Measurements from ENCODE around the gene FBXO39. TPM values are rescaled to one million over a fixed set of nuclear protein-coding genes. Genes with fewer than 3 reads are reported as not detected.

FBXO39 gene
- total and polyA plus RNA-seq, 2 of the 4 experiments (the other 2 are of a cell fraction) = not detected

GRCh38 chr17:6786618-6787017, 10.6 kb downstream of the FBXO39 start:
- Histone ChIP-seq H2AFZ (replicated peaks; ENCODE audit: low read length, poor library complexity) (no peak overlapping the region), H4K8ac (ENCODE audit: low read depth in 2 of 2, low read length in 2 of 2) (no peak overlapping the region), H3K18ac (ENCODE audit: low read depth, low read length) (no peak overlapping the region), H2BK20ac (ENCODE audit: low read depth, low read length) (no peak overlapping the region), H3K4ac (ENCODE audit: low read depth, low read length) (no peak overlapping the region), H3K27ac (ENCODE audit: insufficient read depth, low read length) (no peak overlapping the region), H3K4me1 (ENCODE audit: control insufficient read depth, insufficient read depth, low read length) (no peaks in the 10 kb centered on the region), H4K20me1 (ENCODE audit: insufficient read depth, low read length) (no peaks in the 10 kb centered on the region), H4K5ac (ENCODE audit: low read depth, low read length) (no peak overlapping the region), H3K9me1 (ENCODE audit: insufficient read depth, low read length) (no peaks in the 10 kb centered on the region), H2BK120ac (ENCODE audit: low read depth, low read length) (no peak overlapping the region), H4K91ac (ENCODE audit: insufficient read depth, low read depth, low read length) (no peak overlapping the region), H2AK5ac (ENCODE audit: low read depth, low read length) (no peak overlapping the region), H2AK9ac (replicated peaks; ENCODE audit: low read depth, low read length, poor library complexity) (no peak overlapping the region), H3K14ac (replicated peaks; ENCODE audit: low read depth, low read length) (no peak overlapping the region), H3K27me3 (ENCODE audit: control insufficient read depth, insufficient read depth, low read length) (peaks cover 8% of the 10 kb centered on the region), H3K4me2 (ENCODE audit: low read depth, low read length) (no peak overlapping the region), H3K36me3 (ENCODE audit: control insufficient read depth, insufficient read depth, low read length) (no peaks in the 10 kb centered on the region), H3K9me3 (ENCODE audit: control insufficient read depth, insufficient read depth, low read length) (no peaks in the 10 kb centered on the region), H2BK15ac (ENCODE audit: low read depth, low read length) (no peak overlapping the region), H2BK5ac (ENCODE audit: low read depth, low read length, poor library complexity, severe bottlenecking) (no peak overlapping the region), H3K4me3 (ENCODE audit: insufficient read depth, low read depth, low read length) (no peak overlapping the region), H3K23ac (ENCODE audit: low read depth, low read length) (no peak overlapping the region), H3K56ac (ENCODE audit: extremely low read depth, insufficient read depth, low read length) (no peak overlapping the region), H3K79me1 (ENCODE audit: low read depth in 1 of 2, low read length in 2 of 2) (no peaks in the 10 kb centered on the region), H3K9ac (ENCODE audit: low read depth, low read length) (no peak overlapping the region)
- no peak for ATAC-seq (ENCODE audit: low read depth)
- POLR2A ChIA-PET (ENCODE audit: unreplicated experiment) = no interaction called here
- CTCF ChIA-PET = interaction anchor here (1.6 kb wide), 1 partner anchor 14 kb away, joined by 3 read pairs; no protein-coding TSS in a partner anchor
- intact Hi-C loops (cut with micrococcal nuclease) (no loop called here), in situ Hi-C loops (cut with MboI; ENCODE audit: low sequenced_read_pairs) (no loop called here), dilution Hi-C loops (cut with HindIII; ENCODE audit: low sequenced_read_pairs, unreplicated experiment) (no loop called here)
- DNase-seq = peak; percentile 63
- BruUV-seq (replicated peaks) = no TSS peak
- no peak for TF ChIP-seq CEBPB (IDR thresholded peaks at IDR 0.05; ENCODE audit: low read depth, low read length)
- no peak for TF ChIP-seq CHD1 (IDR thresholded peaks at IDR 0.05; ENCODE audit: low read depth, low read length)
- no peak for TF ChIP-seq POLR2A (IDR thresholded peaks at IDR 0.05; ENCODE audit: low read depth, low read length)
- TF ChIP-seq MAZ (IDR thresholded peaks at IDR 0.05; ENCODE audit: borderline replicate concordance, low read depth, low read length) = no peak
- TF ChIP-seq BHLHE40 (IDR thresholded peaks at IDR 0.05; ENCODE audit: low read depth, low read length) = no peak
- TF ChIP-seq RFX5 (IDR thresholded peaks at IDR 0.05; ENCODE audit: low read depth, low read length) = no peak
- TF ChIP-seq NFE2L2 (IDR thresholded peaks at IDR 0.05; ENCODE audit: low read depth, low read length) = no peak
- no peak for TF ChIP-seq FOS (IDR thresholded peaks at IDR 0.05; ENCODE audit: low read depth, low read length)
- no peak for TF ChIP-seq CTCF (conservative IDR thresholded peaks at IDR 0.05; ENCODE audit: low read depth, low read length)
- TF ChIP-seq MAFK (IDR thresholded peaks at IDR 0.05; ENCODE audit: low read depth, low read length) = no peak
- no peak for TF ChIP-seq ELK1 (IDR thresholded peaks at IDR 0.05; ENCODE audit: borderline replicate concordance, low read depth, low read length)
- TF ChIP-seq MXI1 (IDR thresholded peaks at IDR 0.05; ENCODE audit: borderline replicate concordance, low read depth, low read length) = no peak
- TF ChIP-seq RAD21 (IDR thresholded peaks at IDR 0.05; ENCODE audit: low read length) = no peak
- no peak for TF ChIP-seq SMC3 (IDR thresholded peaks at IDR 0.05; ENCODE audit: low read depth, low read length)
- no peak for TF ChIP-seq RCOR1 (IDR thresholded peaks at IDR 0.05; ENCODE audit: insufficient replicate concordance, low read length)
- no peak for TF ChIP-seq USF2 (IDR thresholded peaks at IDR 0.05; ENCODE audit: low read depth, low read length)
- 81% methylated on average over 3 of the region's 8 CpGs; no CpG with 5 or more reads in 1 of the 2 experiments for WGBS, 2 experiments (ENCODE audit: extremely low coverage in 2 of 2, insufficient read length in 1 of 2)
